HepG2 (cell line): ENCODE measurements around the gene C5orf47. TPM values are rescaled to one million over a fixed set of nuclear protein-coding genes. Genes with fewer than 3 reads are reported as not detected.
A peak's percentile ranks its signal among the peaks of the same experiment; 100 is the strongest.

Experiments
- ARID3A ChIP-seq: IDR thresholded peaks from 2 replicates; pipeline ENCODE4 v1.6.1; 2012; ENCODE audit warnings: low read depth, low read length, improper control_type of control experiment
- CC2D1A ChIP-seq: sonication (generic); formaldehyde crosslinking; IDR thresholded peaks from 2 replicates; pipeline ENCODE4 v1.8.1; 2023; ENCODE audit warnings: mild to moderate bottlenecking, missing genetic modification reagents
- CHCHD3 ChIP-seq: sonication (generic); formaldehyde crosslinking; IDR thresholded peaks from 2 replicates; pipeline ENCODE4 v1.8.0; 2022; ENCODE audit warnings: mild to moderate bottlenecking, missing genetic modification reagents, moderate library complexity
- FOXC1 ChIP-seq: sonication (generic); formaldehyde crosslinking; IDR thresholded peaks from 2 replicates; pipeline ENCODE4 v1.8.0; 2022; ENCODE audit warnings: mild to moderate bottlenecking, missing genetic modification reagents, borderline replicate concordance
- HIVEP1 ChIP-seq: sonication (generic); formaldehyde crosslinking; IDR thresholded peaks from 2 replicates; pipeline ENCODE4 v1.4.0; 2020; ENCODE audit warnings: mild to moderate bottlenecking, missing genetic modification reagents
- HNRNPL ChIP-seq: fragments of 200-400 bp; formaldehyde crosslinking; IDR thresholded peaks from 2 replicates; pipeline ENCODE4 v1.6.1; 2017; ENCODE audit warnings: mild to moderate bottlenecking, low read depth, low read length
- JUNB ChIP-seq: sonication (generic); formaldehyde crosslinking; IDR thresholded peaks from 2 replicates; pipeline ENCODE4 v1.8.0; 2022; ENCODE audit warnings: missing genetic modification reagents, mild to moderate bottlenecking, borderline replicate concordance
- KLF16 ChIP-seq, 2 experiments: sonication (generic) in 1 of 2; formaldehyde crosslinking in 1 of 2; IDR thresholded peaks; 2 replicates each; pipeline versions ENCODE4 v1.6.1 to v1.8.0; 2016 to 2023; ENCODE audit warnings: missing genetic modification reagents in 2 of 2, missing compliant biosample characterization in 1 of 2
- MXI1 ChIP-seq: IDR thresholded peaks from 3 replicates; pipeline ENCODE4 v1.6.1; 2012; ENCODE audit warnings: low read depth, low read length, inconsistent platforms, borderline replicate concordance
- MYC ChIP-seq: sonication (generic); formaldehyde crosslinking; IDR thresholded peaks from 2 replicates; pipeline ENCODE4 v1.9.0; 2021; ENCODE audit warnings: missing genetic modification reagents, borderline replicate concordance
- NFYC ChIP-seq: IDR thresholded peaks from 2 replicates; pipeline ENCODE4 v1.6.1; 2016; ENCODE audit warnings: missing genetic modification reagents, missing compliant biosample characterization
- NR2F2 ChIP-seq: IDR thresholded peaks from 2 replicates; pipeline ENCODE4 v1.6.1; 2012; ENCODE audit warnings: low read depth, inconsistent platforms, borderline replicate concordance
- PHF8 ChIP-seq: sonication (generic); formaldehyde crosslinking; IDR thresholded peaks from 2 replicates; pipeline ENCODE4 v1.5.0; 2020; ENCODE audit warnings: missing genetic modification reagents
- SMAD1 ChIP-seq: sonication (generic); formaldehyde crosslinking; IDR thresholded peaks from 2 replicates; pipeline ENCODE4 v1.4.0; 2020; ENCODE audit warnings: missing genetic modification reagents, low read depth, mild to moderate bottlenecking, borderline replicate concordance
- SMAD3 ChIP-seq: sonication (generic); formaldehyde crosslinking; IDR thresholded peaks from 2 replicates; pipeline ENCODE4 v1.4.0; 2020; ENCODE audit warnings: missing genetic modification reagents
- SP2 ChIP-seq: sonication (generic); formaldehyde crosslinking; IDR thresholded peaks from 2 replicates; pipeline ENCODE4 v1.5.1; 2020; ENCODE audit warnings: mild to moderate bottlenecking, missing genetic modification reagents
- TRIM24 ChIP-seq: sonication (generic); formaldehyde crosslinking; IDR thresholded peaks from 2 replicates; pipeline ENCODE4 v1.8.0; 2022; ENCODE audit warnings: mild to moderate bottlenecking, missing genetic modification reagents
- ZFP37 ChIP-seq: sonication (generic); formaldehyde crosslinking; IDR thresholded peaks from 2 replicates; pipeline ENCODE4 v1.4.0; 2020; ENCODE audit warnings: missing genetic modification reagents, borderline replicate concordance
- ZFP41 ChIP-seq: sonication (generic); formaldehyde crosslinking; IDR thresholded peaks from 2 replicates; pipeline ENCODE4 v1.4.0; 2020; ENCODE audit warnings: mild to moderate bottlenecking, missing genetic modification reagents, borderline replicate concordance
- ZNF17 ChIP-seq: sonication (generic); formaldehyde crosslinking; IDR thresholded peaks from 2 replicates; pipeline ENCODE4 v1.5.0; 2020; ENCODE audit warnings: mild to moderate bottlenecking, missing genetic modification reagents
- ZNF18 ChIP-seq: sonication (generic); formaldehyde crosslinking; IDR thresholded peaks from 2 replicates; pipeline ENCODE4 v1.8.0; 2022; ENCODE audit warnings: mild to moderate bottlenecking, missing genetic modification reagents; ENCODE audit not compliant: insufficient replicate concordance
- ZNF292 ChIP-seq: sonication (generic); formaldehyde crosslinking; IDR thresholded peaks from 2 replicates; pipeline ENCODE4 v1.8.1; 2022; ENCODE audit warnings: mild to moderate bottlenecking, low read depth, missing genetic modification reagents, borderline replicate concordance
- ZNF337 ChIP-seq: sonication (generic); formaldehyde crosslinking; IDR thresholded peaks from 2 replicates; pipeline ENCODE4 v1.5.1; 2020; ENCODE audit warnings: missing genetic modification reagents, low read depth, mild to moderate bottlenecking, borderline replicate concordance
- ZNF577 ChIP-seq: sonication (generic); formaldehyde crosslinking; IDR thresholded peaks from 2 replicates; pipeline ENCODE4 v1.4.0; 2020; ENCODE audit warnings: mild to moderate bottlenecking, low read depth, missing genetic modification reagents, borderline replicate concordance
- ZNF703 ChIP-seq: sonication (generic); formaldehyde crosslinking; IDR thresholded peaks from 2 replicates; pipeline ENCODE4 v1.5.1; 2020; ENCODE audit warnings: missing genetic modification reagents, mild to moderate bottlenecking, moderate library complexity, borderline replicate concordance
- polyA plus RNA-seq, 8 experiments: library from polyadenylated mRNA; depleted of rRNA in 3 of 8; stranded (reverse) in 7 of 8; unstranded in 1 of 8; fragments of >200 nt; fragmentation: Illumina TruSeq in 4 of 8; extraction: Trizol in 4 of 8; gene quantifications; 2 replicates each; pipeline versions ENCODE4 v1.2.1 to v1.2.3, GENCODE V29; 2011 to 2016; ENCODE audit warnings: low read depth in 4 of 8, missing spikeins in 1 of 8, mixed read lengths in 1 of 8; ENCODE audit not compliant: insufficient read depth in 1 of 8
- total RNA-seq, 5 experiments: library from RNA; depleted of rRNA; stranded (reverse); fragments of >200 nt; fragmentation: Illumina TruSeq; extraction: Trizol; gene quantifications; 2 replicates each; pipeline ENCODE4 v1.2.3, GENCODE V29; 2016; ENCODE audit warnings: low read depth in 1 of 5
- TF ChIP-seq, protein P1 (sequence below): sonication (generic); formaldehyde crosslinking; IDR thresholded peaks from 2 replicates; pipeline ENCODE4 v1.4.0; 2020; ENCODE audit warnings: missing genetic modification reagents
- TF ChIP-seq, protein P2 (sequence below): IDR thresholded peaks from 2 replicates; pipeline ENCODE4 v1.6.1; 2016; ENCODE audit warnings: missing compliant biosample characterization, missing genetic modification reagents, borderline replicate concordance

The C5orf47 gene
- total and polyA plus RNA-seq, 2 of the 13 experiments (the other 11 are each of a cell fraction or from before 2014, with no cell fraction given): not detected

GRCh38 chr5:174045470-174046025 is 56.6 kb downstream of the C5orf47 start, which contains the start of gene NSG2 (continued):
- TF ChIP-seq ARID3A (no peak), NFYC (no peak), CC2D1A (CRISPR knock-in tag) (no peak), ZFP37 (peak; percentile 80; the same call in 1 of the 2 replicates), KLF16 (CRISPR knock-in tag; IDR thresholded peaks at IDR 0.05) (0 out of 4 replicates have a peak, but pooled peaks of 1 of the 2 experiments have one; percentile 44), ZNF577 (CRISPR knock-in tag) (no peak), ZNF292 (CRISPR knock-in tag) (peak; percentile 34; the same call in 1 of the 2 replicates), ZFP41 (CRISPR knock-in tag) (no peak), FOXC1 (no peak), SMAD1 (CRISPR knock-in tag) (no peak), ZNF703 (no peak), PHF8 (CRISPR knock-in tag) (no peak), MXI1 (peak; percentile 78; the same call in 2 of the 3 replicates), SP2 (CRISPR knock-in tag) (no peak), SMAD3 (CRISPR knock-in tag) (peak; percentile 85), ZNF337 (no peak), HIVEP1 (CRISPR knock-in tag) (no peak), TRIM24 (CRISPR knock-in tag) (no peak), ZNF17 (CRISPR knock-in tag) (no peak), HNRNPL (no peak), CHCHD3 (CRISPR knock-in tag) (no peak), ZNF18 (CRISPR knock-in tag) (no peak), MYC (CRISPR knock-in tag) (no peak), NR2F2 (no peak), JUNB (CRISPR knock-in tag) (no peak)
- TF ChIP-seq, protein P1, sequence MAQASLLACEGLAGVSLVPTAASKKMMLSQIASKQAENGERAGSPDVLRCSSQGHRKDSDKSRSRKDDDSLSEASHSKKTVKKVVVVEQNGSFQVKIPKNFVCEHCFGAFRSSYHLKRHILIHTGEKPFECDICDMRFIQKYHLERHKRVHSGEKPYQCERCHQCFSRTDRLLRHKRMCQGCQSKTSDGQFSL (CRISPR knock-in tag): no peak
- TF ChIP-seq, protein P2, sequence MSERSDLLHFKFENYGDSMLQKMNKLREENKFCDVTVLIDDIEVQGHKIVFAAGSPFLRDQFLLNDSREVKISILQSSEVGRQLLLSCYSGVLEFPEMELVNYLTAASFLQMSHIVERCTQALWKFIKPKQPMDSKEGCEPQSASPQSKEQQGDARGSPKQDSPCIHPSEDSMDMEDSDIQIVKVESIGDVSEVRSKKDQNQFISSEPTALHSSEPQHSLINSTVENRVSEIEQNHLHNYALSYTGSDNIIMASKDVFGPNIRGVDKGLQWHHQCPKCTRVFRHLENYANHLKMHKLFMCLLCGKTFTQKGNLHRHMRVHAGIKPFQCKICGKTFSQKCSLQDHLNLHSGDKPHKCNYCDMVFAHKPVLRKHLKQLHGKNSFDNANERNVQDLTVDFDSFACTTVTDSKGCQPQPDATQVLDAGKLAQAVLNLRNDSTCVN (CRISPR knock-in tag): peak; percentile 88
